ENCODE measurements around the gene SAMD10.

The SAMD10 gene

DNA sequence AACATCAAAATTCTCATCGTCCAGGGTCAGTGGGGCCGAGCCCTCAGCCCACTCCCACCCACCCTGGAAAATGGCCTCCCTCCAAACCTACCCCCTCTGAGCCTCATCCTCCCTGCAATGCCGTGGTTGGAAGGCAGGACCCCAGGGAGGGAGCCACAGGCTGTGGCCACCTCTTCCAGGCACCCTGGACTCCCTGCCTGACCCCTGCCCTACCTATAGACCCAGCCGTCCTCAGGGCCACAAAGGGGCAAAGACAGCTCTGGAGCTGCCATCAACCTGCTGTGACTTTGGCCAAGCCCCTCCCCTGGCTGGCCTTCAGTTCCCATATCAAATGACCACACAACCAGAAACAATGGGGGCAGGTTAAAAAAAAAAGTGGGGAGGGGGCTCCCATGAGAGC is 21.0 kb downstream of the SAMD10 start:
- DNase-seq, result no peak
- Mint-ChIP-seq H3K27ac (peak overlapping the region; percentile 47), H3K36me3 (ENCODE audit: low read depth) (peaks cover 52% of the 10 kb centered on the region), H3K27me3 (no peaks in the 10 kb centered on the region), H3K4me3 (no peak overlapping the region), H3K9me3 (no peaks in the 10 kb centered on the region), H3K4me1 (ENCODE audit: low read depth) (peaks cover 35% of the 10 kb centered on the region)

DNA sequence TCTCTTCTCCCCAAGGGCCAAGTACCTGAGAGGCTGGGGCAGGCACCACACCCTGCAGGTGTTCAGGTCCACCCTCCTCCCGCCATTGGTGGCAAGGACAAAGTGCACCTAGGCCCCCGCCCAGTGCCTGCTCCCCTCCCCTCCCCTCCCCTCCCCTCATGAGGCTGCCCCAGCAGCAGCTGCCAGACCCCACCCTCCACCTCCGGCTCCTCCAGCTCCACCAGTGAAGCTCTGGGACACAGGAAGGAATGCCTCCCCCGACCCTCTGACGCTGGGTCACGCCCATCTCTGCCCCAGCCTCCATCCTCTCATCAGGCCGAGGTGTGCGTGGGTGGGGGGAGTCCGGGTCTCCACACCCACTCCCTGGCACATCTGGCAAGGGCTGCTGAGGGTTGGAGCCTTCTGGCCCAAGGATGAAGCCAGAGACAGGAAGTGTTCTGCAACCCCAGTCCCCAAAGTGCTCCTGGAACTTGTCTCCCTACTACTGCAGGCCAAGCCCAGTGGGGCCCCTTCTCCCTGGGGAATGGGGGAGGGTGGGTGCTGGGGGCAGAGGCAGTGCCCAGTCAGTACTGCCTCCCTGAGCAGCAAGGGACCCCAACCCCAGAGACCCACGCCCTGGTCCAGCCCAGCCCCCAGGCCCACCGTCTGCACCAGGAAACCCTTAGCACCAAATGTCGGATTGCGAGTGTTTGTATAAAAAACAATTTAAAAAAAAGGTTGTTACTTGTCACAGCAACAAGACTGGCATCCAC is 21.6 kb downstream of the SAMD10 start:
- no peak for DNase-seq
- peaks cover 37% of the 10 kb centered on the region for H3K4me1 Mint-ChIP-seq (ENCODE audit: low read depth)
- peak overlapping the region; percentile 94 for H3K27ac Mint-ChIP-seq
- H3K4me3 Mint-ChIP-seq, result peak overlapping the region; percentile 77
- peaks cover 49% of the 10 kb centered on the region for H3K36me3 Mint-ChIP-seq (ENCODE audit: low read depth)
- H3K27me3 Mint-ChIP-seq, result no peaks in the 10 kb centered on the region
- no peaks in the 10 kb centered on the region for H3K9me3 Mint-ChIP-seq

DNA sequence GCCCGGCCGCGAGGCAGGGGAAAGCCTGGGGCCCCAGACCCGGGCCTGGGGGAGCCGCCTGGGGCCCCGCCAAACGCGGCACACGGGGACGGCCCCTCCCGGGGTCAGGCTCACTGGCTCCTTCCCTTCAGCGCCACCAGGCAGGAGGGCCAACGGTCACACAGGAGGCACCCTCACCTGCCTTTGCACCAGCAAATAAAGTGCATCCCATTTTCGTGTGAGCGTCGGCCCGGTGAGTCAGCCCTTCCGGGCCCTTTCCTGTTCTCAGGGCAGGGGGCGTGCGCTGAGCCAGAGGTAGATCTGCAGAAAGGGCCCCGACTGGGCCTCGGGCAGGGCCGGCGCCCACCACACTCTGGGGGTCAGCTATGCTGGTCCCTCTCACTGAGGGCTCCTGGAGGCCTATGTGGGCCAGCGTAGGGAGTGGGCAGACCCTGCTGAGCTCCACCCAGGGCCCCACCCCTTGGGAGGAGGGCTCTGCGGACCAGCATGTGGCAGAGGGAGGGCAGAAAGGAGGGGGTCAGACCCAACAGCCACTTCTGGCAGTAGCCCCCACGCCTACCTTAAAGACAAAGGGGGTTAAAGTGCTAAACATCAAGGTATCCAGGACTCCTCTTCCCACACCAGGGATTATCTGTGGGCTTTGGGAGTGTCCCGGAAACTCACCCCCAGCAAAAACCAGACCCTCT is 22.3 kb downstream of the SAMD10 start:
- Mint-ChIP-seq H3K27me3 (no peaks in the 10 kb centered on the region), H3K36me3 (ENCODE audit: low read depth) (peaks cover 42% of the 10 kb centered on the region), H3K27ac (peak overlapping the region; percentile 94)

DNA sequence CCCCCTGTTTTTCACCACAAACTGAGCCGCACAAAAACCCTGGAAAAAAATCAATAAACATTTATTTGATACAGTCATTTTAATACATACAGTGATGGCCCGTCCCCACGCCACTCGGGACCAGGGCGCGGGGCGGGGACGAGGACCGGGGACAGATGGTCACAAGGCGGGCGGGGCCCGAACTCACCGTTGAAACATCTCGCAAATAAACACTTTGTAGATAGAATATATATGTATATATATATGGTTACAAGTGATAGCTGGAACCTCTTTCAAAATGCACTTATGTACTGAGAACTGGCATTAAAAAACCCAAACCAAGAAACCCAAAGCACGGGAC is 22.8 kb downstream of the SAMD10 start:
- no peak for DNase-seq
- Mint-ChIP-seq H3K27ac (peak overlapping the region; percentile 94), H3K4me1 (ENCODE audit: low read depth) (peaks cover 45% of the 10 kb centered on the region), H3K27me3 (no peaks in the 10 kb centered on the region), H3K9me3 (no peaks in the 10 kb centered on the region), H3K36me3 (ENCODE audit: low read depth) (peaks cover 36% of the 10 kb centered on the region), H3K4me3 (peak overlapping the region; percentile 77)

More for the DNA sequence above, 22.3 kb downstream of the SAMD10 start:
- peak; percentile 87 for DNase-seq
- peak overlapping the region; percentile 77 for H3K4me3 Mint-ChIP-seq
- no peaks in the 10 kb centered on the region for H3K9me3 Mint-ChIP-seq
- peaks cover 41% of the 10 kb centered on the region for H3K4me1 Mint-ChIP-seq (ENCODE audit: low read depth)

DNA sequence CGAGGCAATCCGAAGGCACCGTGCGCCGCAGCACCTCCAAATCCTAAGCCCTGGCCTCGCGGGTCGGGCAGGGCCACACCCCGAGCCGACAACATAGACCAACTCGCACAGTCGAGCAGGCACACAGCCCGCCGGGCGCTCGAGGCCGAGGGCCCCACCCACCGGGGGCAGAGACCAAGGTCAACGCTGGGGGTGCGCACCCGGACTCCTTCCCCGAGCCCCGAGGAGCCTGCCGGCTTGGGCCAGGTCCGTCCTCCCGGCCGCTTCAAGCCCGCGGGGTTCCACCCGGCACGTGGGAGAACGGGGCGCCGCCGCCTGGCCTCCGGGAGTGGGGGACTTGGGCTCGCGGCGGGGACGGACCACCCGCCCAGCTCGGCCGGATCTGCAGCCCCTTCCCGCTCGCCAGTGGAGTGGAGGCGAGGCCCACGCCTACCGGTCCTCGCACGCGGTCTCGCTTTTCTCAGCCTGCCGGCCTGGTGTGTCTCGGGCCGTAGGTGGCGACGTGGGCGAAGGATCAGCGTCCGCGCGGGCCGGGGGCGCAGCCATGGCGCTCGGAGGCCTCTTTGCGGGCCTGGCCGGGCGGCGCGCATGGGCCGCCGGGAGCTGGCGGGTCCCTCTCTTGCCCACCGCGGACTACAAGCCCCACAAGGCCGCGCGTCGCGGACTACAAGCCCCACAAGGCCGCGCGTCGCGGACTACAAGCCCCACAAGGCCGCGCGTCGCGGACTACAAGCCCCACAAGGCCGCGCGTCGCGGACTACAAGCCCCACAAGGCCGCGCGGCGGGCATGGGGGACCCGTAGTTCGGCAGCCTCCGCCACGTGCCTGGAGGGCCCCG is 23.4 kb downstream of the SAMD10 start, which contains the start of gene UCKL1:
UCKL1 (minus strand) TSS at position 590 of the 837 bp plus-strand sequence; CDS start at position 546, 44 bp downstream.
- peak within 1 kb of the TSS; percentile 84 for H3K4me3 Mint-ChIP-seq
- no peaks in the 10 kb centered on the region for H3K9me3 Mint-ChIP-seq
- peak within 1 kb of the TSS; percentile 94 for H3K27ac Mint-ChIP-seq
- peaks cover 46% of the 10 kb centered on the region for H3K4me1 Mint-ChIP-seq (ENCODE audit: low read depth)
- peak; percentile 90 for DNase-seq
- no peaks in the 10 kb centered on the region for H3K27me3 Mint-ChIP-seq
- H3K36me3 Mint-ChIP-seq (ENCODE audit: low read depth), result peaks cover 31% of the 10 kb centered on the region

DNA sequence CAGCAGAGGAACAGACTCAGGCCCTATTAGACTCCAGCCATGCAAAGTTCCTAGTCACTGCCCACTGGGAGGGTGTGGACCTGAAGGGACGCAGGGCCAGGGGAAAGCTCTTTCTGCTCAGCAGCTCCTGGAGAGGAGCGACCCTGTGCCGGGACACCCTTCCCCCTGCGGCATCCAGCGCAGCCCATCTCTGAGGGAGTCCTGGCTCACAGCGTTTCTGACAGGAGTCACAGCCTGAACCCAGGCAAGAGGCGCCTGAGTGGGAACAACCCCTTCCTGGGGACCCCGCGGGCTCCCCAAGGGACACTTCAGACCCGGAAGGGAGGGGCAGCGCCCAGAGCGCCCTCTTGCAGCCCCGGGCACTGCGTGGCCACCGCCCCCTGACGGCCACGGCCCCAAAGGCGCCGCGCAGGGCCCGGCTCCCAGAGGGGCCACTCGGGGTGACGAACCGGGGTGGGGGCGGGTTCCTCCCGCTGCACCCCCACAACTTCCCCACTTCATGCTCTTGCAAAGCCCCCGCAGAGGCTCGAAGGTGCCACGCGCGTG is 24.1 kb downstream of the SAMD10 start:
- peak overlapping the region; percentile 76 for H3K27ac Mint-ChIP-seq
- H3K9me3 Mint-ChIP-seq, result no peaks in the 10 kb centered on the region
- DNase-seq, result peak; percentile 73
- H3K36me3 Mint-ChIP-seq (ENCODE audit: low read depth), result peaks cover 30% of the 10 kb centered on the region
- peak overlapping the region; percentile 84 for H3K4me3 Mint-ChIP-seq
- H3K4me1 Mint-ChIP-seq (ENCODE audit: low read depth), result peaks cover 47% of the 10 kb centered on the region
- no peaks in the 10 kb centered on the region for H3K27me3 Mint-ChIP-seq

DNA sequence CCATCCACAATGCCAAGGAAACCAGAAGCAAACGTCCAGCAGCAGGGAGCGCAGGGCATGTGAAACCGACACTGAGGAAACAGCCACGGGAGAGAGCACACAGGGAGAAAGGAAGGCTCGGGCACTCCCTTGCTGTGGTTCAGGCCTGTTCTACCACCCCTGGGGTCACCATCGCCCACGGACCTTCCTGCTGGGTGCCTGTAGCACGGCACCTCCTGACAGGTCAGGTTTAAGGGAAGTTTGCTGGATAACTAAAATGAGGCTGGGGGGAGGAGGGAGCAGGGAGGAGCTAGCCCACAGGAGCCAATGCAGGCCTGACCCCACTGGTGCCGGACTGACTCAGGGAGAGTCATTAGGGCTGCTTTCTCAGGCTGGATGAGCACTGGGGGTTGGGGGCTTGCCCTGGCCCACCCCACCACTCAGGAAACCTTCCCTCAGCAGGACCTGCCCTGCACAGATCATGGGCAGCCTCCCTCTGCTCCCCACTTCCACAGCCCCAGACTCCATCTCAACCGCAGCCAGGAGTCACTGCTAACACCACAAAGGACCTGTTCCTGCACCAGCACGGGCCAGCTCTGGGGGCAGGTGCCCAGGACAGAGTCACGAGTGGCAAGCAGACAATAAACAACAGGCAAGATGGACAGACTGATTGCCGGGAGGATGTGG is 25.5 kb downstream of the SAMD10 start:
- Mint-ChIP-seq H3K9me3 (no peaks in the 10 kb centered on the region), H3K27ac (peak overlapping the region; percentile 81), H3K36me3 (ENCODE audit: low read depth) (peaks cover 18% of the 10 kb centered on the region), H3K4me3 (peak overlapping the region; percentile 84), H3K27me3 (no peaks in the 10 kb centered on the region), H3K4me1 (ENCODE audit: low read depth) (peaks cover 60% of the 10 kb centered on the region)
- no peak for DNase-seq

DNA sequence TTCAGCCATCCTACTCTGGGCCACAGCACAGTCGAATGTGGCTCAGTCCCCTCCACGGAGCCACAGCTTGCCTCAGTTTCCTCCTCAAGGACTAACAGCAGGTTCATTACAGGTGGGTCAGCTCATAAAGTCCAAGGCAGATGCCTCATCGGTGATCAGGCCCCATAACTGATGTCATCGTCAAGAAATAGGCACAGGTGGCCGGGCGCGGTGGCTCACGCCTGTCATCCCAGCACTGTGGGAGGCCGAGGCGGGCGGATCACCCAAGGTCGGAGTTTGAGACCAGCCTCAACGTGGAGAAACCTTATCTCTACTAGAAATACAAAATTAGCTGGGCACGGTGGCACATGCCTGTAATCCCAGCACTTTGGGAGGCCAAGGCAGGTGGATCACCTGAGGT is 26.7 kb downstream of the SAMD10 start:
- H3K4me1 Mint-ChIP-seq (ENCODE audit: low read depth), result peaks cover 62% of the 10 kb centered on the region
- H3K36me3 Mint-ChIP-seq (ENCODE audit: low read depth), result peaks cover 11% of the 10 kb centered on the region
- H3K27ac Mint-ChIP-seq, result peak overlapping the region; percentile 59
- no peak for DNase-seq
- H3K9me3 Mint-ChIP-seq, result no peaks in the 10 kb centered on the region
- no peak overlapping the region for H3K4me3 Mint-ChIP-seq
- H3K27me3 Mint-ChIP-seq, result no peaks in the 10 kb centered on the region

DNA sequence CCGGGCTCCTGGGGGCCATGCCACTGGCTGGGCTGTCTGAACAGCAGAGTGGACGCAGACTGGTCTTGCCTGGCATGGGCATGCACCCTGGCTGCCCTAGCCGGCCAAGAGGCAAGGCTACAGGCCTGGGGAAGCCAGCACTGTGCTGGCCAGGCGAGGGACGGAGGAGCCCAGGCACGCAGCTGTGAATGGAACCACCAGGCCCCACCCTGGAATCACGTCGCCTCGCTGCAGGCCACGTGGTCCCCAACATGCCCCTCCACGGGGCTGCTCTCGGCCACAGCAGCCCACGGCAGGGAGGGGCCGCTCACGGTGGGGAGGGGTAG is 27.3 kb downstream of the SAMD10 start:
- no peak for DNase-seq
- Mint-ChIP-seq H3K27me3 (no peaks in the 10 kb centered on the region), H3K36me3 (ENCODE audit: low read depth) (peaks cover 11% of the 10 kb centered on the region), H3K27ac (peak overlapping the region; percentile 57), H3K4me3 (no peak overlapping the region), H3K4me1 (ENCODE audit: low read depth) (peaks cover 62% of the 10 kb centered on the region), H3K9me3 (no peaks in the 10 kb centered on the region)

DNA sequence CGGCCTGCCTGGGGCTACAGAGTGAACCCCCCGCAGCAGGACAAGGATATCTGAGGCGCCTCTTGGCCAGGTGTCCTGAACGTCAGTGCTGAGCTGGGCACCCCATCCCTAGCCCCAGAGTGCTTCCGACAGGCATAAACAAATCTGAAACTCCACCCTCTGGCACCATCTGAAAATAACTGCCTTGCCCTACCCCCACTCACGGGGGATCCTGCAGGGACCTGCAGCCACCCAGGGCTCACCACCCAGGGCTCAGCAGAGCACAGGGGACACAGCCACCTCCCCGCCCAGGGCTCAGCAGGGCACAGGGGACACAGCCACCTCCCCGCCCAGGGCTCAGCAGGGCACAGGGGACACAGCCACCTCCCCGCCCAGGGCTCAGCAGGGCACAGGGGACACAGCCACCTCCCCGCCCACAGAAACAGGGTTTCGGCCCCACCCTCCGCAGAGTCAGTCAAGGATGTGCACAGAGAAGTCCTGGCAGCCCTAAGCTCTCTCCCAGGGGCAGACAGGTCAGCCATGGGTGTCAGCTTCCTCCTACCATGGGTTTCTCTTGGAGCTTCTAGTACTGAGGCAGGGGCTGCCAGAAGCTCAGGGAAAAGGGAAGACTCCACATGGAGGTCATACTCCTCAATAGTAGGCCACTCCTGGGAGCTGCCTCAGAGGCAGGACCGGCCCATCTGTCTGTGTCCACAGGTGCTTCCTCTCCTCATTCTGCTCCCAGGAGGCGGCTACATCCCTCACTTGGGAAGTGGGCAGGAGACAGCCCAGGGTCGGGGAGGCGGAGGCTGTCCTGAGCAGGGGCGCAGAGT is 27.8 kb downstream of the SAMD10 start:
- Mint-ChIP-seq H3K4me3 (no peak overlapping the region), H3K4me1 (ENCODE audit: low read depth) (peaks cover 64% of the 10 kb centered on the region), H3K27ac (peak overlapping the region; percentile 57), H3K9me3 (no peaks in the 10 kb centered on the region), H3K27me3 (no peaks in the 10 kb centered on the region), H3K36me3 (ENCODE audit: low read depth) (peaks cover 14% of the 10 kb centered on the region)
- no peak for DNase-seq

DNA sequence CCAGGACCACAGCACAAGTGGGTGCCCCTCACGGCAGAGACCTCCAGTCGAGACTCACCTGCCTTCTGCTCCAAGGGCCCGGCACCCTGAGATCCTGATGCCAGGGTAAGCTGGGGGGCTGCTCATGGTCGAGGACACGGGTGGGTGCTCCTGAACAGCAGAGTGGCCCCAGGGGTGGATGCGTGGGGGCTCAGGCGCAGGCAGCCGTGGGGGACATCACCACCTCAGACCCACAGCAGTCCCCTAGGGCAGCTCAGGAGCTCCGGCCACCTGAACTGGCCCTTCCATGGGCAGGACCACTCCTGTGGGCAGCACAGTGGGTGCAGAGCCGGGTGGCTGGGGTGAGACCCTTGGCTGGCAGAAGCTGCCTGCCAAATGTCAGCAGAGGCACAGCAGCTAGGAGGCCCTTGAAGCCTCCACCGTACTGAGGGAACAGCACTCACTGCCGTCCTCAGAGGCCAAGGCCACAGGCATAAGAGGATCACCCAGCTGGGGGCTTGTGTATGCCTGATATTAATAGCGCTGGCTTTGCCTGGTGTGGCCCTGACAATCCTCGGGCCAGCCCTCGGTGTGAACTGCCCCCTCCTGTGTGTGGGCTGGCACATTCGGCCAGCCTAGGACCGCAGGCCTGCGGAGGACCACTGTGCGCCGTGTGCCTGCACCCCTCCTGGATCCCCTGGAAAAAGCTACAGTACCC is 28.6 kb downstream of the SAMD10 start:
- Mint-ChIP-seq H3K27ac (no peak overlapping the region), H3K4me1 (ENCODE audit: low read depth) (peaks cover 62% of the 10 kb centered on the region), H3K4me3 (no peak overlapping the region), H3K27me3 (no peaks in the 10 kb centered on the region), H3K36me3 (ENCODE audit: low read depth) (peaks cover 15% of the 10 kb centered on the region), H3K9me3 (no peaks in the 10 kb centered on the region)
- DNase-seq, result no peak

DNA sequence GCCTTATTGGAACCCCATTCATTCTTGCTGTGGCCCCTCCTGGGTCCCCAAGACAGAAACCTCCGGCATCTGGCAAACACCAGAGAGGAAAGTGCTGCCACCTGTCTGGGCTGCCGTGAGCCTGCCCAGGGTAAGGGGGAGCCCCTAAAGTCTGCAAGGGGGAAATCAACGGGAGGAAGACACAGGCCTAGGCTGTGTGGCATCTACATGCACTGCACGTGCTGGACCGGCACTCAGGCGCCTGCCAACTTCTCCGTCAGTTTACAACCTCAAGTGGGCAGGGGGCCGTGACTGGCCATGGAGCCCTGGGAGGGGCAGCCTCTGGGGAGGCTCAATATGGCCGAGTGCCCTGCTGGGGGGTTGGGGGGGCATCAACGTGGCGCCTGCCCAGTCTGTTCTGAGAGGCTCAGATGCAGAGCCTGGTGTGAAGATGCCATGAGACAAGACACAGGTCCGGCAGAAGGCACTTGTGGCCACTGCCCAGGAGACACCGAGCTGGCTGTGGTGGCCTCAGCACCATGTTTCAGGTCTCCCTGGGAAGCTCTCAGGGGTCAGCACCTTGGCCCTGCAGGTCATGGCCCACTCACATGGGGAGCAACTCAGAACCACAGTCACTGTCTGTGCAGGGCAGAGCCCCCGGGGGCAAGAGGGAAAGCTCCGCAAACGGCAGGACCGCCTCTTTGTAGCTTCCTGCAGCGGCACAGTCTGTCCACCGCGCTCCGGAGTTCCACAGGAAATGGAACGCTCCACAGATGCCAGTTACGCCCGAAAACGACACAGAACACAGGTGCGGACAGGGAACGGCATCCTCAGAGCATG is 31.6 kb downstream of the SAMD10 start:
- Mint-ChIP-seq H3K4me1 (ENCODE audit: low read depth) (peaks cover 48% of the 10 kb centered on the region), H3K36me3 (ENCODE audit: low read depth) (peaks cover 29% of the 10 kb centered on the region), H3K4me3 (peak overlapping the region; percentile 58), H3K9me3 (no peaks in the 10 kb centered on the region), H3K27ac (peak overlapping the region; percentile 90), H3K27me3 (no peaks in the 10 kb centered on the region)
- DNase-seq, result peak; percentile 59
